IMR-90 (cell line): ENCODE measurements around the gene BCL2L13. TPM values are rescaled to one million over a fixed set of nuclear protein-coding genes. Genes with fewer than 3 reads are reported as not detected.

Experiments used
- ATAC-seq: fragments of 200-7000 bp; cut with Tn5 transposase; 2 replicates; pipeline ENCODE4 v1.9.1; 2020; ENCODE audit warnings: low read depth, mild to moderate bottlenecking, moderate library complexity
- BruUV-seq: library from RNA; stranded (reverse); fragments of 400-500 nt; replicated peaks from 2 replicates; lab custom pipeline; 2021; lab: Mats Ljungman, UMichigan
- CTCF ChIA-PET: fragments of 300-600 bp; formaldehyde crosslinking; extraction: SDS; loops from one replicate; lab custom pipeline; 2021; ENCODE audit warnings: antibody characterized with exemption; lab: Yijun Ruan, JAX
- POLR2A ChIA-PET: fragments of 300-600 bp; sonication (Branson Sonifier 250); formaldehyde crosslinking; loops from one replicate; lab custom pipeline; 2022; ENCODE audit warnings: antibody characterized with exemption; ENCODE audit not compliant: unreplicated experiment; lab: Charles Lee
- DNase-seq: peaks from one replicate; pipeline ENCODE4 v3.0.0; 2013
- H2AFZ ChIP-seq: replicated peaks from 2 replicates; pipeline ENCODE3; 2013; ENCODE audit warnings: low read length, mild to moderate bottlenecking; ENCODE audit not compliant: poor library complexity
- H2AK5ac ChIP-seq: 2 replicates; pipeline ENCODE4 v1.6.1; 2013; ENCODE audit warnings: low read depth, low read length, inconsistent platforms
- H2AK9ac ChIP-seq: replicated peaks from 2 replicates; pipeline ENCODE3; 2013; ENCODE audit warnings: mild to moderate bottlenecking, low read depth, low read length, moderate library complexity; ENCODE audit not compliant: poor library complexity
- H2BK120ac ChIP-seq: 2 replicates; pipeline ENCODE4 v1.6.1; 2013; ENCODE audit warnings: low read depth, low read length, inconsistent platforms
- H2BK15ac ChIP-seq: 3 replicates; pipeline ENCODE4 v1.6.1; 2013; ENCODE audit warnings: low read depth, low read length, inconsistent platforms
- H2BK20ac ChIP-seq: 2 replicates; pipeline ENCODE4 v1.6.1; 2013; ENCODE audit warnings: low read depth, mild to moderate bottlenecking, inconsistent platforms, low read length, moderate library complexity
- H2BK5ac ChIP-seq: 2 replicates; pipeline ENCODE4 v1.6.1; 2013; ENCODE audit warnings: mild to moderate bottlenecking, low read depth, low read length, inconsistent platforms; ENCODE audit not compliant: poor library complexity, severe bottlenecking
- H3K14ac ChIP-seq: replicated peaks from 2 replicates; pipeline ENCODE4 v1.6.1; 2013; ENCODE audit warnings: low read depth, low read length, inconsistent platforms
- H3K18ac ChIP-seq: 2 replicates; pipeline ENCODE4 v1.6.1; 2013; ENCODE audit warnings: low read depth, low read length, control low read depth
- H3K23ac ChIP-seq: 2 replicates; pipeline ENCODE4 v1.6.1; 2013; ENCODE audit warnings: low read depth, low read length, inconsistent platforms
- H3K27ac ChIP-seq: 2 replicates; pipeline ENCODE4 v1.5.1; 2013; ENCODE audit warnings: mild to moderate bottlenecking, control low read depth, low read length; ENCODE audit not compliant: insufficient read depth
- H3K27me3 ChIP-seq: 2 replicates; pipeline ENCODE4 v1.6.1; 2013; ENCODE audit warnings: low read length; ENCODE audit not compliant: control insufficient read depth, insufficient read depth
- H3K36me3 ChIP-seq: 2 replicates; pipeline ENCODE4 v1.6.1; 2013; ENCODE audit warnings: low read length, mixed read lengths; ENCODE audit not compliant: control insufficient read depth, insufficient read depth
- H3K4ac ChIP-seq: 2 replicates; pipeline ENCODE4 v1.6.1; 2013; ENCODE audit warnings: low read depth, low read length, inconsistent platforms
- H3K4me1 ChIP-seq: 2 replicates; pipeline ENCODE4 v1.6.1; 2013; ENCODE audit warnings: low read length, mixed read lengths; ENCODE audit not compliant: control insufficient read depth, insufficient read depth
- H3K4me2 ChIP-seq: 2 replicates; pipeline ENCODE4 v1.6.1; 2013; ENCODE audit warnings: low read depth, mild to moderate bottlenecking, control low read depth, low read length, moderate library complexity
- H3K4me3 ChIP-seq: 2 replicates; pipeline ENCODE4 v1.5.1; 2013; ENCODE audit warnings: low read depth, mild to moderate bottlenecking, control low read depth, low read length, moderate library complexity; ENCODE audit not compliant: insufficient read depth
- H3K56ac ChIP-seq: 2 replicates; pipeline ENCODE4 v1.6.1; 2013; ENCODE audit warnings: low read length, inconsistent platforms; ENCODE audit not compliant: insufficient read depth; ENCODE audit errors: extremely low read depth
- H3K79me1 ChIP-seq, 2 experiments: 2 replicates each; pipeline ENCODE4 v1.6.1; 2013; ENCODE audit warnings: low read length in 2 of 2, inconsistent platforms in 1 of 2, low read depth in 1 of 2
- H3K9ac ChIP-seq: 2 replicates; pipeline ENCODE4 v1.6.1; 2013; ENCODE audit warnings: low read depth, low read length, control low read depth
- H3K9me1 ChIP-seq: 2 replicates; pipeline ENCODE4 v1.6.1; 2013; ENCODE audit warnings: low read length, inconsistent platforms; ENCODE audit not compliant: insufficient read depth
- H3K9me3 ChIP-seq: 2 replicates; pipeline ENCODE4 v1.6.1; 2013; ENCODE audit warnings: low read length; ENCODE audit not compliant: control insufficient read depth, insufficient read depth
- H4K20me1 ChIP-seq: 2 replicates; pipeline ENCODE4 v1.6.1; 2013; ENCODE audit warnings: low read length, inconsistent platforms; ENCODE audit not compliant: insufficient read depth
- H4K5ac ChIP-seq: 2 replicates; pipeline ENCODE4 v1.6.1; 2013; ENCODE audit warnings: mild to moderate bottlenecking, low read depth, low read length, control low read depth
- H4K8ac ChIP-seq, 2 experiments: 2 replicates each; pipeline ENCODE4 v1.6.1; 2013; ENCODE audit warnings: low read depth in 2 of 2, low read length in 2 of 2, control low read depth in 1 of 2, inconsistent platforms in 1 of 2
- H4K91ac ChIP-seq: 2 replicates; pipeline ENCODE4 v1.6.1; 2013; ENCODE audit warnings: low read depth, low read length, inconsistent platforms; ENCODE audit not compliant: insufficient read depth
- CEBPB ChIP-seq: IDR thresholded peaks from 2 replicates; pipeline ENCODE4 v1.6.1; 2012; ENCODE audit warnings: low read depth, low read length, improper control_type of control experiment
- CHD1 ChIP-seq: IDR thresholded peaks from 2 replicates; pipeline ENCODE4 v1.6.1; 2012; ENCODE audit warnings: low read depth, low read length, improper control_type of control experiment
- CTCF ChIP-seq: conservative IDR thresholded peaks from 2 replicates; pipeline ENCODE4 v1.5.1; 2012; ENCODE audit warnings: mild to moderate bottlenecking, low read depth, low read length, improper control_type of control experiment
- ELK1 ChIP-seq: fragments of 150-350 bp; IDR thresholded peaks from 2 replicates; pipeline ENCODE4 v1.6.1; 2016; ENCODE audit warnings: low read depth, mild to moderate bottlenecking, low read length, moderate library complexity, borderline replicate concordance
- FOS ChIP-seq: fragments of 150-350 bp; IDR thresholded peaks from 2 replicates; pipeline ENCODE4 v1.6.1; 2016; ENCODE audit warnings: low read depth, low read length
- MAFK ChIP-seq: IDR thresholded peaks from 2 replicates; pipeline ENCODE4 v1.6.1; 2012; ENCODE audit warnings: low read depth, low read length, improper control_type of control experiment
- MAZ ChIP-seq: IDR thresholded peaks from 2 replicates; pipeline ENCODE4 v1.6.1; 2012; ENCODE audit warnings: low read depth, mild to moderate bottlenecking, low read length, improper control_type of control experiment, moderate library complexity, borderline replicate concordance
- MXI1 ChIP-seq: IDR thresholded peaks from 2 replicates; pipeline ENCODE4 v1.6.1; 2012; ENCODE audit warnings: low read depth, mild to moderate bottlenecking, low read length, moderate library complexity, borderline replicate concordance
- NFE2L2 ChIP-seq: fragments of 150-350 bp; IDR thresholded peaks from 2 replicates; pipeline ENCODE4 v1.6.1; 2016; ENCODE audit warnings: low read depth, mild to moderate bottlenecking, low read length
- POLR2A ChIP-seq: IDR thresholded peaks from 2 replicates; pipeline ENCODE4 v1.6.1; 2012; ENCODE audit warnings: mild to moderate bottlenecking, low read depth, low read length
- RAD21 ChIP-seq: IDR thresholded peaks from 2 replicates; pipeline ENCODE4 v1.6.1; 2012; ENCODE audit warnings: low read length, improper control_type of control experiment
- RCOR1 ChIP-seq: IDR thresholded peaks from 2 replicates; pipeline ENCODE4 v1.6.1; 2012; ENCODE audit warnings: mild to moderate bottlenecking, low read length, improper control_type of control experiment; ENCODE audit not compliant: insufficient replicate concordance
- RFX5 ChIP-seq: IDR thresholded peaks from 2 replicates; pipeline ENCODE4 v1.8.0; 2012; ENCODE audit warnings: low read depth, mild to moderate bottlenecking, low read length, moderate library complexity
- USF2 ChIP-seq: fragments of 150-350 bp; IDR thresholded peaks from 2 replicates; pipeline ENCODE4 v1.6.1; 2017; ENCODE audit warnings: mild to moderate bottlenecking, antibody characterized with exemption, low read length, low read depth
- WGBS, 2 experiments: methylation state at CpG; one replicate each; pipeline versions ENCODE4 v1.1.5 to v1.1.7; 2013; ENCODE audit warnings: missing lambda C conversion rate in 2 of 2; ENCODE audit not compliant: insufficient read length in 1 of 2; ENCODE audit errors: extremely low coverage in 2 of 2; 5-methylcytosine and 5-hydroxymethylcytosine counted together
- dilution Hi-C: fragments of 300-500 bp; cut with HindIII; formaldehyde crosslinking; loops from one replicate; pipeline ENCODE4 v1.14.3; 2018; ENCODE audit warnings: low sequenced_read_pairs; ENCODE audit not compliant: unreplicated experiment
- in situ Hi-C: fragments of 300-500 bp; cut with MboI; formaldehyde crosslinking; loops from 3 replicates; pipeline ENCODE4 v1.14.3; 2019; ENCODE audit warnings: low sequenced_read_pairs, inconsistent platforms, mixed read lengths
- intact Hi-C: fragments of 100-400 bp; cut with micrococcal nuclease; formaldehyde crosslinking; loops from 2 replicates; pipeline ENCODE4 v1.10.0; 2022
- polyA plus RNA-seq, 3 experiments: library from polyadenylated mRNA; depleted of rRNA; stranded (reverse); fragments of >200 nt; gene quantifications; 2 replicates each; pipeline ENCODE4 v1.2.3, GENCODE V29; 2012; ENCODE audit warnings: low replicate concordance in 1 of 3
- total RNA-seq: library from RNA; depleted of rRNA; stranded (reverse); fragments of >200 nt; gene quantifications from 2 replicates; pipeline ENCODE4 v1.2.3, GENCODE V29; 2012

Gene BCL2L13
- total and polyA plus RNA-seq, 2 of the 4 experiments (the other 2 are of a cell fraction) = 42.6 to 86.7 TPM

GRCh38 chr22:17729561-17729960 is 91.0 kb downstream of the BCL2L13 start:
- Histone ChIP-seq H3K4me1 (peaks cover 28% of the 10 kb centered on the region), H4K20me1 (peaks cover 5% of the 10 kb centered on the region), H3K4me3 (no peak overlapping the region), H3K18ac (no peak overlapping the region), H3K79me1 (peaks cover 29 to 56% of the 10 kb centered on the region in 2 experiments), H3K36me3 (peaks cover 43% of the 10 kb centered on the region), H4K8ac (no peak overlapping the region), H3K27ac (no peak overlapping the region), H4K5ac (no peak overlapping the region), H3K9me1 (peaks cover 40% of the 10 kb centered on the region), H2BK20ac (no peak overlapping the region), H3K23ac (no peak overlapping the region), H4K91ac (no peak overlapping the region), H2BK120ac (no peak overlapping the region), H2BK15ac (no peak overlapping the region), H2BK5ac (no peak overlapping the region), H3K27me3 (no peaks in the 10 kb centered on the region), H3K4ac (no peak overlapping the region), H3K14ac (no peak overlapping the region), H2AK5ac (no peak overlapping the region), H3K56ac (no peak overlapping the region), H3K9ac (no peak overlapping the region), H3K4me2 (no peak overlapping the region), H3K9me3 (no peaks in the 10 kb centered on the region), H2AK9ac (no peak overlapping the region), H2AFZ (no peak overlapping the region)
- ChIA-PET CTCF (no interaction called here), POLR2A (no interaction called here)
- intact Hi-C loops (no loop called here), in situ Hi-C loops (loop anchor here (10.0 kb wide), 1 partner anchor 165 kb away; the partner anchor contains the start of gene SLC25A18), dilution Hi-C loops (no loop called here)
- ATAC-seq = no peak
- no CpG with 5 or more reads among the region's 6 CpGs for WGBS, 2 experiments
- TF ChIP-seq ELK1 = no peak
- TF ChIP-seq FOS = no peak
- no peak for TF ChIP-seq RAD21
- TF ChIP-seq USF2 = no peak
- TF ChIP-seq MAFK = no peak
- TF ChIP-seq NFE2L2 = no peak
- no peak for TF ChIP-seq MAZ
- TF ChIP-seq RCOR1 = no peak
- no peak for TF ChIP-seq POLR2A
- no peak for TF ChIP-seq MXI1
- no peak for TF ChIP-seq CTCF
- no peak for TF ChIP-seq CEBPB
- no peak for TF ChIP-seq RFX5
- no peak for TF ChIP-seq CHD1
- DNase-seq = no peak
- no TSS peak for BruUV-seq
